SK-N-SH (cell line): Measurements from ENCODE around the gene CMTM8. TPM values are rescaled to one million over a fixed set of nuclear protein-coding genes. Genes with fewer than 3 reads are reported as not detected.

ENCODE experiments used
- CTCF ChIA-PET: fragments of 300-600, 350-600 bp; formaldehyde crosslinking; extraction: SDS; loops from one replicate; lab custom pipeline; 2021; lab: Yijun Ruan, JAX
- POLR2A ChIA-PET: fragments of 350-600 bp; sonication (Branson Sonifier 250); formaldehyde crosslinking; extraction: SDS; loops from one replicate; lab custom pipeline; 2020; ENCODE audit warnings: antibody characterized with exemption, inconsistent platforms; lab: Yijun Ruan, JAX
- DNase-seq: peaks from one replicate; pipeline ENCODE4 v3.0.0; 2012
- H2AFZ ChIP-seq: fragments of 200-600 bp; sonication (generic); 2 replicates; pipeline ENCODE4 v1.8.1; 2016; ENCODE audit warnings: antibody characterized with exemption, mild to moderate bottlenecking, low read depth
- H3F3A ChIP-seq: fragments of 200-600 bp; sonication (generic); replicated peaks from 2 replicates; pipeline ENCODE3; 2016; ENCODE audit warnings: antibody characterized with exemption, mild to moderate bottlenecking; ENCODE audit not compliant: insufficient read depth
- H3K27ac ChIP-seq, 2 experiments: fragments of 200-500 bp in 1 of 2; fragments of 200-600 bp in 1 of 2; sonication (Bioruptor generic) in 1 of 2; sonication (generic), shearing (Covaris generic) in 1 of 2; 2 replicates each; pipeline versions ENCODE4 v1.5.1 to v1.6.1; 2014 to 2016; ENCODE audit warnings: low read depth in 2 of 2, inconsistent platforms in 1 of 2, low read length in 1 of 2, mild to moderate bottlenecking in 1 of 2, mixed read lengths in 1 of 2
- H3K27me3 ChIP-seq: fragments of 200-600 bp; sonication (generic), shearing (Covaris generic); 2 replicates; pipeline ENCODE4 v1.6.1; 2016; ENCODE audit warnings: mixed run types; ENCODE audit not compliant: insufficient read depth
- H3K36me3 ChIP-seq, 2 experiments: fragments of 200-500 bp in 1 of 2; fragments of 200-600 bp in 1 of 2; sonication (Bioruptor generic) in 1 of 2; sonication (generic) in 1 of 2; replicated peaks in 1 of 2; 2 replicates each; pipeline versions ENCODE3 to v1.5.1; 2014 to 2016; ENCODE audit warnings: low read length in 1 of 2, mild to moderate bottlenecking in 1 of 2; ENCODE audit not compliant: insufficient read depth in 2 of 2, control insufficient read depth in 1 of 2
- H3K4me1 ChIP-seq, 2 experiments: fragments of 200-500 bp in 1 of 2; fragments of 200-600 bp in 1 of 2; sonication (Bioruptor generic) in 1 of 2; sonication (generic), shearing (Covaris generic) in 1 of 2; 2 replicates each; pipeline versions ENCODE4 v1.5.1 to v1.6.1; 2014 to 2016; ENCODE audit warnings: low read depth in 1 of 2, low read length in 1 of 2, mixed run types in 1 of 2; ENCODE audit not compliant: insufficient read depth in 2 of 2, control insufficient read depth in 1 of 2
- H3K4me2 ChIP-seq: fragments of 200-600 bp; sonication (generic), shearing (Covaris generic); 2 replicates; pipeline ENCODE4 v1.6.1; 2017; ENCODE audit warnings: mixed run types
- H3K4me3 ChIP-seq, 2 experiments: fragments of 200-500 bp in 1 of 2; fragments of 200-600 bp in 1 of 2; sonication (Bioruptor generic) in 1 of 2; sonication (generic), shearing (Covaris generic) in 1 of 2; 2 replicates each; pipeline versions ENCODE4 v1.5.1 to v1.8.1; 2014 to 2016; ENCODE audit warnings: low read depth in 2 of 2, inconsistent platforms in 1 of 2, low read length in 1 of 2, mild to moderate bottlenecking in 1 of 2, mixed read lengths in 1 of 2, moderate library complexity in 1 of 2
- H3K79me2 ChIP-seq: fragments of 200-600 bp; sonication (generic); 2 replicates; pipeline ENCODE4 v1.8.1; 2017; ENCODE audit warnings: mild to moderate bottlenecking; ENCODE audit not compliant: insufficient read depth
- H3K9ac ChIP-seq: fragments of 200-600 bp; sonication (generic); 2 replicates; pipeline ENCODE4 v1.6.1; 2017; ENCODE audit warnings: mixed run types
- H3K9me2 ChIP-seq: fragments of 200-600 bp; sonication (generic); 2 replicates; pipeline ENCODE4 v1.6.1; 2017; ENCODE audit warnings: mixed run types
- H3K9me3 ChIP-seq: fragments of 200-600 bp; sonication (generic); 2 replicates; pipeline ENCODE4 v1.6.1; 2017; ENCODE audit warnings: mixed run types, mild to moderate bottlenecking, moderate library complexity
- H4K20me1 ChIP-seq: fragments of 200-600 bp; sonication (generic); 2 replicates; pipeline ENCODE4 v1.6.1; 2017; ENCODE audit warnings: mild to moderate bottlenecking, mixed run types; ENCODE audit not compliant: insufficient read depth
- CTCF ChIP-seq: fragments of 200-600 bp; sonication (generic); IDR thresholded peaks from 2 replicates; pipeline ENCODE4 v1.6.1; 2017; ENCODE audit warnings: antibody characterized with exemption, mild to moderate bottlenecking, moderate library complexity
- EP300 ChIP-seq, 2 experiments: IDR thresholded peaks; 2 replicates each; pipeline versions ENCODE4 v1.4.0 to v1.6.1; 2012; ENCODE audit warnings: borderline replicate concordance in 1 of 2, low read depth in 1 of 2, low read length in 1 of 2
- EZH2phosphoT487 ChIP-seq: fragments of 200-600 bp; sonication (generic); IDR thresholded peaks from 2 replicates; pipeline ENCODE4 v1.6.1; 2017; ENCODE audit warnings: low read depth, mixed run types, mild to moderate bottlenecking, antibody characterized with exemption, moderate library complexity, borderline replicate concordance
- FOXJ3 ChIP-seq: sonication (generic); formaldehyde crosslinking; IDR thresholded peaks from 2 replicates; pipeline ENCODE4 v1.5.1; 2020; ENCODE audit warnings: mild to moderate bottlenecking, missing genetic modification reagents
- FOXM1 ChIP-seq: IDR thresholded peaks from 2 replicates; pipeline ENCODE4 v1.4.0; 2012; ENCODE audit warnings: low read depth, mild to moderate bottlenecking
- JUND ChIP-seq: IDR thresholded peaks from 2 replicates; pipeline ENCODE4 v1.4.0; 2012
- MEF2A ChIP-seq: IDR thresholded peaks from 2 replicates; pipeline ENCODE4 v1.4.0; 2012; ENCODE audit warnings: low read depth, borderline replicate concordance
- MXI1 ChIP-seq: IDR thresholded peaks from 2 replicates; pipeline ENCODE4 v1.6.1; 2012; ENCODE audit warnings: mild to moderate bottlenecking, low read depth, low read length, improper control_type of control experiment
- NRF1 ChIP-seq: IDR thresholded peaks from 2 replicates; pipeline ENCODE4 v1.6.1; 2012; ENCODE audit warnings: low read depth, mild to moderate bottlenecking, low read length
- POLR2AphosphoS5 ChIP-seq: IDR thresholded peaks from 2 replicates; pipeline ENCODE4 v1.6.1; 2012; ENCODE audit warnings: low read depth, low read length
- RAD21 ChIP-seq: IDR thresholded peaks from 2 replicates; pipeline ENCODE4 v1.6.1; 2012; ENCODE audit warnings: mild to moderate bottlenecking, low read length
- RCOR1 ChIP-seq: fragments of 150-350 bp; IDR thresholded peaks from 2 replicates; pipeline ENCODE4 v1.6.1; 2017; ENCODE audit warnings: antibody characterized with exemption, low read length
- REST ChIP-seq: IDR thresholded peaks from 2 replicates; pipeline ENCODE4 v1.6.1; 2012; ENCODE audit warnings: mild to moderate bottlenecking, low read depth, low read length, moderate library complexity
- RFX5 ChIP-seq: IDR thresholded peaks from 2 replicates; pipeline ENCODE4 v1.6.1; 2012; ENCODE audit warnings: mild to moderate bottlenecking, improper control_type of control experiment, low read length
- TAF1 ChIP-seq: IDR thresholded peaks from 2 replicates; pipeline ENCODE4 v1.6.1; 2012; ENCODE audit warnings: low read depth, mild to moderate bottlenecking, low read length, moderate library complexity, borderline replicate concordance
- TCF12 ChIP-seq: IDR thresholded peaks from 2 replicates; pipeline ENCODE4 v1.4.0; 2012
- TEAD4 ChIP-seq: IDR thresholded peaks from 2 replicates; pipeline ENCODE4 v1.4.0; 2012; ENCODE audit warnings: mild to moderate bottlenecking, borderline replicate concordance; ENCODE audit not compliant: insufficient read depth
- YY1 ChIP-seq: IDR thresholded peaks from 2 replicates; pipeline ENCODE4 v1.4.0; 2012; ENCODE audit warnings: low read depth, mild to moderate bottlenecking
- ZBTB33 ChIP-seq: IDR thresholded peaks from 2 replicates; pipeline ENCODE4 v1.4.0; 2012; ENCODE audit warnings: low read depth, borderline replicate concordance
- WGBS: methylation state at CpG from one replicate; pipeline ENCODE4 v1.1.6; 2017; ENCODE audit warnings: low lambda C conversion rate; 5-methylcytosine and 5-hydroxymethylcytosine counted together
- polyA plus RNA-seq, 3 experiments: library from polyadenylated mRNA; depleted of rRNA; stranded (reverse); fragments of >200 nt; gene quantifications; 2 replicates each; pipeline ENCODE4 v1.2.3, GENCODE V29; 2012
- TF ChIP-seq, protein P1 (sequence below): IDR thresholded peaks from 2 replicates; pipeline ENCODE4 v1.4.0; 2012; ENCODE audit warnings: low read depth, borderline replicate concordance

CMTM8 gene
- polyA plus RNA-seq, 1 of the 3 experiments (the other 2 are of a cell fraction): 9.7 TPM

GRCh38 chr3:32245200-32245599 lies 6.7 kb downstream of the CMTM8 start:
- no peak overlapping the region for H3K9ac ChIP-seq
- POLR2A ChIA-PET: no interaction called here
- no peaks in the 10 kb centered on the region; the same call in 1 of the 2 replicates for H3K79me2 ChIP-seq
- H3K4me3 ChIP-seq: no peak overlapping the region
- H3K36me3 ChIP-seq: no peaks in the 10 kb centered on the region
- DNase-seq: no peak
- H3K4me1 ChIP-seq: peaks cover under 1 to 9% of the 10 kb centered on the region in 2 experiments; a peak in 2 of 4 replicates
- no peak overlapping the region for H2AFZ ChIP-seq
- peaks cover 7% of the 10 kb centered on the region for H4K20me1 ChIP-seq
- WGBS: 81% methylated on average over 2 of the region's 2 CpGs
- no peaks in the 10 kb centered on the region for H3K27me3 ChIP-seq
- H3K27ac ChIP-seq: no peak overlapping the region
- H3F3A ChIP-seq: peaks cover 23% of the 10 kb centered on the region
- no peaks in the 10 kb centered on the region for H3K9me2 ChIP-seq
- CTCF ChIA-PET: no interaction called here
- H3K4me2 ChIP-seq: no peak overlapping the region
- TF ChIP-seq, protein P1, sequence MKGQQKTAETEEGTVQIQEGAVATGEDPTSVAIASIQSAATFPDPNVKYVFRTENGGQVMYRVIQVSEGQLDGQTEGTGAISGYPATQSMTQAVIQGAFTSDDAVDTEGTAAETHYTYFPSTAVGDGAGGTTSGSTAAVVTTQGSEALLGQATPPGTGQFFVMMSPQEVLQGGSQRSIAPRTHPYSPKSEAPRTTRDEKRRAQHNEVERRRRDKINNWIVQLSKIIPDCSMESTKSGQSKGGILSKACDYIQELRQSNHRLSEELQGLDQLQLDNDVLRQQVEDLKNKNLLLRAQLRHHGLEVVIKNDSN: no peak
- TF ChIP-seq TAF1 (no peak), MEF2A (no peak), EP300 (IDR thresholded peaks at IDR 0.05; ENCODE audit: borderline replicate concordance in 1 of 2, low read depth in 1 of 2, low read length in 1 of 2) (no peak), TEAD4 (no peak), RAD21 (no peak), MXI1 (no peak), RFX5 (no peak), FOXM1 (no peak), EZH2phosphoT487 (no peak), JUND (no peak), NRF1 (no peak), REST (no peak), RCOR1 (no peak), CTCF (no peak), YY1 (no peak), TCF12 (no peak), FOXJ3 (CRISPR knock-in tag) (no peak), ZBTB33 (no peak), POLR2AphosphoS5 (no peak)
- no peaks in the 10 kb centered on the region for H3K9me3 ChIP-seq
